ENCODE data around the gene ZYG11B.
A peak's percentile ranks its signal among the peaks of the same experiment; 100 is the strongest.
"Not testable (repeated sequence)": the region's sequence is repeated elsewhere in the genome, so short reads cannot be mapped to it uniquely, and the experiment has no call there.

The ZYG11B gene

GRCh38 chr1:52707927-52708655 lies 18.2 kb upstream of the ZYG11B start:
- DNase-seq (ENCODE audit: low read depth) = peak; percentile 78

GRCh38 chr1:52709016-52709415 lies 17.2 kb upstream of the ZYG11B start:
- no peak for DNase-seq (ENCODE audit: low read depth)

GRCh38 chr1:52713590-52713989 lies 12.7 kb upstream of the ZYG11B start:
- DNase-seq (ENCODE audit: low read depth) = no peak

- not testable (repeated sequence) for DNase-seq (ENCODE audit: low read depth)
Measured at GRCh38 chr1:52715296-52715695, 11.0 kb upstream of the ZYG11B start.

GRCh38 chr1:52723260-52723659 lies 3.0 kb upstream of the ZYG11B start:
- no peak for DNase-seq (ENCODE audit: low read depth)

- DNase-seq (ENCODE audit: low read depth) = no peak
Measured at GRCh38 chr1:52725903-52726264, 369 bp upstream of the ZYG11B start.

- DNase-seq (ENCODE audit: low read depth) = no peak
Measured at GRCh38 chr1:52727114-52727586, 897 bp downstream of the ZYG11B start.

GRCh38 chr1:52727956-52728656 lies 1.9 kb downstream of the ZYG11B start:
- no peak for DNase-seq (ENCODE audit: low read depth)

- no peak for DNase-seq (ENCODE audit: low read depth)
Measured at GRCh38 chr1:52733368-52733767, 7.1 kb downstream of the ZYG11B start.

- not testable (repeated sequence) for DNase-seq (ENCODE audit: low read depth)
Measured at GRCh38 chr1:52735371-52735770, 9.1 kb downstream of the ZYG11B start.

- no peak for DNase-seq (ENCODE audit: low read depth)
Measured at GRCh38 chr1:52738148-52738547, 11.9 kb downstream of the ZYG11B start.

GRCh38 chr1:52738893-52739292 lies 12.6 kb downstream of the ZYG11B start:
- no peak for DNase-seq (ENCODE audit: low read depth)

GRCh38 chr1:52739699-52740467 lies 13.6 kb downstream of the ZYG11B start:
- DNase-seq (ENCODE audit: low read depth) = no peak

GRCh38 chr1:52741259-52741658 lies 15.0 kb downstream of the ZYG11B start:
- DNase-seq (ENCODE audit: low read depth) = no peak

GRCh38 chr1:52746189-52746588 lies 19.9 kb downstream of the ZYG11B start:
- DNase-seq (ENCODE audit: low read depth) = no peak

- no peak for DNase-seq (ENCODE audit: low read depth)
Measured at GRCh38 chr1:52747450-52747849, 21.2 kb downstream of the ZYG11B start.

GRCh38 chr1:52748119-52748518 lies 21.9 kb downstream of the ZYG11B start:
- no peak for DNase-seq (ENCODE audit: low read depth)

- not testable (repeated sequence) for DNase-seq (ENCODE audit: low read depth)
Measured at GRCh38 chr1:52749496-52749895, 23.2 kb downstream of the ZYG11B start.

- DNase-seq (ENCODE audit: low read depth) = not testable (repeated sequence)
Measured at GRCh38 chr1:52750139-52750538, 23.9 kb downstream of the ZYG11B start.

- no peak for DNase-seq (ENCODE audit: low read depth)
Measured at GRCh38 chr1:52751589-52752483, 25.6 kb downstream of the ZYG11B start.

- no peak for DNase-seq (ENCODE audit: low read depth)
Measured at GRCh38 chr1:52752484-52752826, 26.2 kb downstream of the ZYG11B start.

- no peak for DNase-seq (ENCODE audit: low read depth)
Measured at GRCh38 chr1:52753169-52753568, 26.9 kb downstream of the ZYG11B start.

All from GM04503 (cell line).